Mucosa of stomach (tissue), 1 donor: ENCODE results near the gene MCM6.
"Not testable (repeated sequence)": the region's sequence is repeated elsewhere in the genome, so short reads cannot be mapped to it uniquely, and the experiment has no call there.

Experiments used
- H3K27me3 ChIP-seq: one replicate; pipeline ENCODE4 v1.7.0; 2013; ENCODE audit warnings: mild to moderate bottlenecking, low read length; ENCODE audit not compliant: control insufficient read depth, insufficient read depth
- H3K36me3 ChIP-seq: one replicate; pipeline ENCODE4 v1.7.0; 2013; ENCODE audit warnings: low read length; ENCODE audit not compliant: control insufficient read depth, insufficient read depth
- H3K4me1 ChIP-seq: one replicate; pipeline ENCODE4 v1.7.0; 2013; ENCODE audit warnings: mild to moderate bottlenecking, low read length; ENCODE audit not compliant: control insufficient read depth, insufficient read depth
- H3K4me3 ChIP-seq: one replicate; pipeline ENCODE4 v1.7.0; 2013; ENCODE audit warnings: low read length
- H3K9ac ChIP-seq: one replicate; pipeline ENCODE4 v1.7.0; 2013; ENCODE audit warnings: mild to moderate bottlenecking, low read length, moderate library complexity
- H3K9me3 ChIP-seq: one replicate; pipeline ENCODE4 v1.7.0; 2013; ENCODE audit warnings: mild to moderate bottlenecking, low read length, moderate library complexity; ENCODE audit not compliant: control insufficient read depth
- donor health status: Pancreatic carcinoma.

The MCM6 gene

GRCh38 chr2:135812907-135813511 lies 63.2 kb downstream of the MCM6 start:
- no peaks in the 10 kb centered on the region for H3K9me3 ChIP-seq
- H3K4me3 ChIP-seq: no peak overlapping the region
- peaks cover 2% of the 10 kb centered on the region for H3K27me3 ChIP-seq
- no peaks in the 10 kb centered on the region for H3K36me3 ChIP-seq
- H3K9ac ChIP-seq: no peak overlapping the region
- no peaks in the 10 kb centered on the region for H3K4me1 ChIP-seq

GRCh38 chr2:135807874-135808273 lies 68.4 kb downstream of the MCM6 start:
- H3K4me1 ChIP-seq, H3K27me3 ChIP-seq, H3K9ac ChIP-seq, H3K9me3 ChIP-seq, H3K4me3 ChIP-seq, H3K36me3 ChIP-seq: not testable (repeated sequence)

GRCh38 chr2:135803278-135803677 lies 73.0 kb downstream of the MCM6 start:
- no peaks in the 10 kb centered on the region for H3K27me3 ChIP-seq
- H3K36me3 ChIP-seq: no peaks in the 10 kb centered on the region
- H3K4me3 ChIP-seq: no peak overlapping the region
- H3K9me3 ChIP-seq: no peaks in the 10 kb centered on the region
- H3K4me1 ChIP-seq: no peaks in the 10 kb centered on the region
- H3K9ac ChIP-seq: no peak overlapping the region

- Histone ChIP-seq H3K9ac (no peak overlapping the region), H3K4me1 (peaks cover 4% of the 10 kb centered on the region), H3K4me3 (no peak overlapping the region), H3K9me3 (no peaks in the 10 kb centered on the region), H3K27me3 (no peaks in the 10 kb centered on the region), H3K36me3 (no peaks in the 10 kb centered on the region)
Observed at GRCh38 chr2:135802350-135802749, 73.9 kb downstream of the MCM6 start.

- H3K4me1 ChIP-seq: peaks cover 5% of the 10 kb centered on the region
- no peaks in the 10 kb centered on the region for H3K27me3 ChIP-seq
- H3K36me3 ChIP-seq: no peaks in the 10 kb centered on the region
- no peak overlapping the region for H3K4me3 ChIP-seq
- no peak overlapping the region for H3K9ac ChIP-seq
- no peaks in the 10 kb centered on the region for H3K9me3 ChIP-seq
Observed at GRCh38 chr2:135800513-135801460, 75.5 kb downstream of the MCM6 start.

- no peak overlapping the region for H3K9ac ChIP-seq
- H3K4me3 ChIP-seq: no peak overlapping the region
- H3K36me3 ChIP-seq: no peaks in the 10 kb centered on the region
- H3K4me1 ChIP-seq: peaks cover 5% of the 10 kb centered on the region
- H3K27me3 ChIP-seq: no peaks in the 10 kb centered on the region
- no peaks in the 10 kb centered on the region for H3K9me3 ChIP-seq
Observed at GRCh38 chr2:135799738-135800137, 76.5 kb downstream of the MCM6 start.

GRCh38 chr2:135798762-135799161 lies 77.5 kb downstream of the MCM6 start:
- no peak overlapping the region for H3K9ac ChIP-seq
- H3K27me3 ChIP-seq: no peaks in the 10 kb centered on the region
- no peaks in the 10 kb centered on the region for H3K9me3 ChIP-seq
- H3K4me1 ChIP-seq: peaks cover 5% of the 10 kb centered on the region
- no peaks in the 10 kb centered on the region for H3K36me3 ChIP-seq
- H3K4me3 ChIP-seq: no peak overlapping the region

GRCh38 chr2:135798275-135798705 lies 78.0 kb downstream of the MCM6 start:
- Histone ChIP-seq H3K36me3 (no peaks in the 10 kb centered on the region), H3K27me3 (no peaks in the 10 kb centered on the region), H3K4me1 (peaks cover 5% of the 10 kb centered on the region), H3K9ac (no peak overlapping the region), H3K4me3 (no peak overlapping the region), H3K9me3 (no peaks in the 10 kb centered on the region)

- Histone ChIP-seq H3K9ac (no peak overlapping the region), H3K4me1 (peaks cover 5% of the 10 kb centered on the region), H3K36me3 (no peaks in the 10 kb centered on the region), H3K9me3 (no peaks in the 10 kb centered on the region), H3K4me3 (no peak overlapping the region), H3K27me3 (no peaks in the 10 kb centered on the region)
Observed at GRCh38 chr2:135797497-135798274, 78.6 kb downstream of the MCM6 start.

- Histone ChIP-seq H3K9me3 (no peaks in the 10 kb centered on the region), H3K27me3 (no peaks in the 10 kb centered on the region), H3K36me3 (no peaks in the 10 kb centered on the region), H3K4me1 (peaks cover 5% of the 10 kb centered on the region), H3K4me3 (no peak overlapping the region), H3K9ac (no peak overlapping the region)
Observed at GRCh38 chr2:135796606-135797005, 79.6 kb downstream of the MCM6 start.

GRCh38 chr2:135795641-135796040 lies 80.6 kb downstream of the MCM6 start:
- H3K36me3 ChIP-seq: not testable (repeated sequence)

More at GRCh38 chr2:135795641-135796040, 80.6 kb downstream of the MCM6 start:
- H3K27me3 ChIP-seq, H3K4me1 ChIP-seq, H3K9ac ChIP-seq, H3K4me3 ChIP-seq, H3K9me3 ChIP-seq: not testable (repeated sequence)
